WI38 (cell line): ENCODE measurements around the gene HSPB2.
"Not testable (repeated sequence)": the region's sequence is repeated elsewhere in the genome, so short reads cannot be mapped to it uniquely, and the experiment has no call there.

Source experiments
- H3K4me3 ChIP-seq: 2 replicates; pipeline ENCODE4 v1.5.1; 2011; ENCODE audit warnings: low read depth, mild to moderate bottlenecking, control low read depth, low read length
- CTCF ChIP-seq: IDR thresholded peaks from 2 replicates; pipeline ENCODE4 v1.5.1; 2012; ENCODE audit warnings: low read depth, mild to moderate bottlenecking, control low read depth, low read length

Gene HSPB2

GRCh38 chr11:111879637-111879960 is 32.9 kb upstream of the HSPB2 start:
- no peak for TF ChIP-seq CTCF
- peak overlapping the region; percentile 80 for H3K4me3 ChIP-seq

- no peak overlapping the region for H3K4me3 ChIP-seq
- no peak for TF ChIP-seq CTCF
These were observed 30.3 kb upstream of the HSPB2 start for GRCh38 chr11:111882202-111882601.

GRCh38 chr11:111885053-111885452 is 27.5 kb upstream of the HSPB2 start:
- not testable (repeated sequence) for H3K4me3 ChIP-seq

- H3K4me3 ChIP-seq = no peak overlapping the region
- no peak for TF ChIP-seq CTCF
These were observed 26.5 kb upstream of the HSPB2 start for GRCh38 chr11:111886032-111886431.

- H3K4me3 ChIP-seq = no peak overlapping the region
- TF ChIP-seq CTCF = no peak
These were observed 25.7 kb upstream of the HSPB2 start for GRCh38 chr11:111886844-111887243.

- no peak for TF ChIP-seq CTCF
- no peak overlapping the region for H3K4me3 ChIP-seq
These were observed 7.1 kb upstream of the HSPB2 start for GRCh38 chr11:111905411-111905810.

DNA sequence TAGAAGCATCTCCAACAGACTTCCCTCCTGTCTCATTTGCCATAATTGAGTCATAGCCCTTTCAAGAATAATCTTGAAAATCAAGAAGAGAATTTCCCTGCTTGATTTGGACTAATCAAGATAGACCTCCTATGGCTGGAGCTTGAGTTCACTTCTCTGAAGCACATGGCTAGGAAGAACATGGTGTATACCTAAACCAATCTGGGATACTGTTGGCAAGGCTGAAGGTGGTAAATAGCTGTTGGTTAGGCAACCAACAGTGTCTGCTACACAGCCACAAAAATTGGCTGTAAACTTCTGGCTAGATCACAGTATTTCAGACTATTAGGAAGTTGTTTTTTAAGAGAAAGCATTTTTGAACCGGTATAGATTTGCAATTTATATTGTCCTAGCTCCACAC is 5.9 kb upstream of the HSPB2 start:
- TF ChIP-seq CTCF = no peak
- no peak overlapping the region for H3K4me3 ChIP-seq

- no peak overlapping the region for H3K4me3 ChIP-seq
- no peak for TF ChIP-seq CTCF
These were observed 3.8 kb upstream of the HSPB2 start for GRCh38 chr11:111908639-111909305.
